Motor neuron (in vitro differentiated cells): ENCODE data around the gene KANK2. TPM values are rescaled to one million over a fixed set of nuclear protein-coding genes. Genes with fewer than 3 reads are reported as not detected.

Source experiments
- ATAC-seq, 8 experiments: fragments of 200-7000 bp; cut with Tn5 transposase; replicated peaks in 6 of 8; 2 replicates each; pipeline ENCODE4 v1.8.0; 2021; ENCODE audit warnings: mild to moderate bottlenecking in 8 of 8, moderate library complexity in 8 of 8
- H3K27ac ChIP-seq, 2 donors: fragments of 250-450 bp; sonication (Bioruptor Pico); 2 replicates each; pipeline ENCODE4 v1.9.0; 2021; ENCODE audit warnings: antibody characterized with exemption in 2 of 2, mild to moderate bottlenecking in 2 of 2, moderate library complexity in 1 of 2
- H3K4me1 ChIP-seq, 2 donors: fragments of 250-450 bp; sonication (Bioruptor Pico); replicated peaks in 1 of 2; 2 replicates each; pipeline ENCODE4 v1.6.1; 2021; ENCODE audit warnings: antibody characterized with exemption in 2 of 2, mild to moderate bottlenecking in 2 of 2, moderate library complexity in 1 of 2
- H3K4me3 ChIP-seq, 5 donors: fragments of 250-450 bp; sonication (Bioruptor Pico); 2 replicates each; pipeline ENCODE4 v1.9.0; 2021; ENCODE audit warnings: antibody characterized with exemption in 5 of 5, mild to moderate bottlenecking in 5 of 5, moderate library complexity in 4 of 5
- WGBS, 10 experiments: fragments of 450-650 bp; shearing (Covaris generic); methylation state at CpG; one replicate each; pipeline ENCODE4 v1.0.0; 2022; 5-methylcytosine and 5-hydroxymethylcytosine counted together
- in situ Hi-C, 9 experiments: fragments of 400-800 bp; cut with MboI; loops; one replicate each; pipeline ENCODE4 v1.15.0; 2021; ENCODE audit warnings: low sequenced_read_pairs in 9 of 9, low pct_unique_long_range_greater_than_20kb in 2 of 9; ENCODE audit not compliant: unreplicated experiment in 9 of 9
- total RNA-seq, 8 experiments: library from RNA; unstranded; fragments of 300-600 nt; gene quantifications; 2 replicates each; pipeline versions ENCODE4 v1.2.3 to v1.2.4, GENCODE V29; 2022

Gene KANK2
- total RNA-seq, 8 experiments from 2014 or later = 3.3 to 82.6 (median 30.3) TPM

DNA sequence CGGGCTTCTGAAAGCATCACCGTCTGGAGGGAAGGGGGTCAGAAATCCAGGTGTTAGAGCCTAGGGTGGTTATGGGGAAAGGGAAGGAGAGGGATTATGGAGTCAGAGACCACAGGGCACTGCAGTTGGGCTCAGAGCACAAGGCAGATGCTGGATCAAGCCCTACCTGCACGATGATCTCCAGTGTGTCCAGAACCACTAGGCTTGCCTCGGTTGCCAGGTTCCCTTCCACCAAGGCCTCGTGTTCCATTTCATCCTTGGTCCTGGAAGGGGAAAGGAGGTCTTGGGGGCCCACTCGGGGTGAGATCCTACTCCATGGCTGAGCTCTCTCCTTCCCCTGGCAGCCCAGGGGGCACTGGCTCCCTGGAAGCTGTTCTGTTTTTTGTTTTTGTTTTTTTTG lies 17.0 kb upstream of the KANK2 start:
- Histone ChIP-seq H3K27ac (no peak overlapping the region), H3K4me3 (no peak overlapping the region), H3K4me1 (no peaks in the 10 kb centered on the region)
- in situ Hi-C loops = no loop called here
- WGBS, 10 experiments = 96 to 100% (median 100%) methylated on average over 1 to 4 of the region's 6 CpGs; no CpG with 5 or more reads in 5 of the 10 experiments
- no peak for ATAC-seq

DNA sequence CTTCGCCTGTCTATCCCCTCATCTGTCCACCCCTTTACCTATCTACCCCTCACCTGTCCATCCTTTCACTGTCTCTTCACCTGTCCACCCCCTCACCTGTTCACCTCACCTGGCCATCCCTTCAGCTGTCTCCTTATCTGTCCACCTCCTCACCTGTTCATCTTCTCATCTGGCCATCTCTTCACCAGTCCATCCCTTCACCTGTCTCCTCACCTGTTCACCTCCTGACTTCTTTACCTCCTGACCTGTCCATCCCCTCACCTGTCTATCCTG lies 13.2 kb upstream of the KANK2 start:
- no peak for ATAC-seq
- Histone ChIP-seq H3K27ac (no peak overlapping the region), H3K4me1 (no peaks in the 10 kb centered on the region), H3K4me3 (no peak overlapping the region)
- WGBS, 10 experiments = 71 to 80% (median 80%) methylated on average over 1 of the region's 1 CpG; no CpG with 5 or more reads in 7 of the 10 experiments
- in situ Hi-C loops = no loop called here

DNA sequence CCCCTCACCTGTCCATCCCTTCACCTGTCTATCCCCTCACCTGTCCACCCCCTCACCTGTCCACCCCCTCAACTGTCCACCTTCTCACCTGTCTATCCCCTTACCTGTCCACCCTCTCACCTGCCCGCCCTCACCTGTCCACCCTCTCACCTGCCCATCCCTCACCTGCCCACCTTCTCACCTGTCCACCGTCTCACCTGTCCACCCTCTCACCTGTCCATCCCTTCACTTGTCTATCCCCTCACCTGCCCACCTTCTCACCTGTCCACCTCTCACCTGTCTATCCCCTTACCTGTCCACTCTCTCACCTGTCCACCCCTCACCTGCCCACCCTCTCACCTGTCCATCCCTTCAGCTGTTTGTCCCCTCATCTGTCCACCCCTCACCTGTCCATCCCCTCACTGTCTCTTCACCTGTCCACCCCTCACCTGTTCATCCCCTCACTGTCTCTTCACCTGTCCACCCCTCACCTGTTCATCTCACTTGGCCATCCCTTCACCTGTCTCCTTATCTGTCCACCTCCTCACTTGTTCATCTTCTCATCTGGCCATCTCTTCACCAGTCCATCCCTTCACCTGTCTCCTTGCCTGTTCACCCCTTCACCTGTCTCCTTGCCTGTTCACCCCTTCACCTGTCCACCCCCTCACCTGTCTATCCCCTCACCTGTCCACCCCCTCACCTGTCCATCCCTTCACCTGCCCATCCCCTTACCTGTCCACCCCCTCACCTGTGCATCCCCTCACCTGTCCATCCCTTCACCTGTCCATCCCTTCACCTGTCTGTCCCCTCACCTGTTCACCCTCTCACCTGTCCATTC lies 12.7 kb upstream of the KANK2 start:
- Histone ChIP-seq H3K27ac (no peak overlapping the region), H3K4me1 (no peaks in the 10 kb centered on the region), H3K4me3 (no peak overlapping the region)
- ATAC-seq = no peak
- in situ Hi-C loops = loop anchor here in 3 of 9 experiments (10.0 kb wide), 2 partner anchors 65 to 75 kb away; no protein-coding TSS in a partner anchor
- no CpG with 5 or more reads among the region's 2 CpGs for WGBS, 10 experiments

DNA sequence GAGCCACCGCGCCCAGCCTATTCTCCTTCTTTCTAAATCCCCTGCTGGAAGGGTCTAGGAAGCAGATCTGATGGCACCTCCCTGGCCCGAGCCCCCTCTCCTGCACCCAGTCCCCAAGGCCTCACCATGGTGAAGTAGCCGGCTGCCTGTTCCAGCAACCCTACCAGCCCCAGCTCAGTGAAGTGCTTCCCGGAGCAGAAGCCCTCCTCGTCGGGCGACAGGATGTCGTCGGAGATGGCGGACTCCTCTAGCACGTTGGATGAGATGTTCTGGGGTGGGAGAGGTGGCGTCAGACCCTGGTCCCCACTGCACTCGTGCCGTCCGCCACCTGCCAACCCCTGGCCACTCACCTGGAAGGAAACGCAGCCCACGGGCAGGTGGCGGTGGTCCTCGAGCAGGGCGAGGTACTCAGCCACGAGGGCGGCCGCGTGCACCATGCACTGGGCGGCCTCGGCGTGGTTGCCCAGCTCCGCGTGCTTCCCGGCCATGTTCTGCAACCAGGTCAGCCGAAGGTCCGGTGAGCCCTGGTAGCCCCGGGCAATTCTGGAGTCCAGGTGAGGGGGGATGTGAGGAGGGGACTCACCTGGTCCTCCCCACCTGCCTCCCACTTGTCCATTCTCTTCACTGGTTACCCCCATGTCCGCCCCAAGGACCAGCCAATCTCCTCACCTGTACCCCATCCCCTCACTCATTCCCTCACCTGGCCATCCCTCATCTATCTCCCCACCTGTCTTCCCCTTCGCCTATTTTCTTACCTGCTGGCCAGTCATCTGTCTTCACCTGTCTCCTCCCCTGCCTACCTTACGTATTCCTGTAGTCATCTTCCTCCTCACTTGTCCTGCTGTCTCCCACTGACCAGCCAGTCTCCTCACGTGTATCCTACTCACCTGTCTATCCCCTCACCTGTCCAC lies 11.5 kb upstream of the KANK2 start:
- Histone ChIP-seq H3K4me1 (no peaks in the 10 kb centered on the region), H3K4me3 (no peak overlapping the region), H3K27ac (no peak overlapping the region)
- 46 to 100% (median 80%) methylated on average over 1 to 8 of the region's 38 CpGs; no CpG with 5 or more reads in 4 of the 10 experiments for WGBS, 10 experiments
- peak in 7 of 8 experiments; percentile 8 to 64 (median 49) for ATAC-seq
- in situ Hi-C loops = loop anchor here in 3 of 9 experiments (10.0 kb wide), 2 partner anchors 64 to 74 kb away; no protein-coding TSS in a partner anchor

DNA sequence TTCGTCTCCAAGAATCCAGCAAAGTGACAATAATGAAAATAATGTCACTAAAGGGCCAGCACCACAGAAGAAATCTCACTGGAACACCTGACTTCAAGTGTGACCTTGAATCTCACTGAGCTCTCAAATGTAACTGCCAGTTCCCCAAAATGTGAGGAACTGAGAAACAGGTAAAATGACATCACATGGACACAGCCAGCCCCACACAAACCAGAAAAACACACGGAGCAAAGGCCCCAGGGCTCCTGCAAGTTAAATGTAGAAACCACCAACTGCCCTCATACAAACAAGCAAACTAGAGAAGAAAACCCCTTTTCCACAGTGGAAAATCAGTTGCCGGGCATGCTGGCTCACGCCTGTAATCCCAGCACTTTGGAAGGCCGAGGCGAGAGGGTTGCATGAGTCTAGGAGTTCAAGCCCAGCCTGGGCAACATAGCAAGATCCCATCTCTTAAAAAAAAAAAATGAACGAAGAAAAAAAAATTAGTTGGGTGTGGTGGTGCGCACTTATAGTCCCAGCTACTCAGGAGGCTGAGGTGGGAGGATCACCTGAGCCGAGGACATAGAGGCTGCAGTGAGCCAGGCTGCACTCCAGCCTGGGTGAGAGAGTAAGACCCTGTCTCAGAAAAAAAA lies 8.7 kb upstream of the KANK2 start:
- 62 to 100% (median 80%) methylated on average over 1 to 9 of the region's 9 CpGs; no CpG with 5 or more reads in 1 of the 10 experiments for WGBS, 10 experiments
- Histone ChIP-seq H3K4me1 (no peaks in the 10 kb centered on the region), H3K27ac (no peak overlapping the region), H3K4me3 (no peak overlapping the region)
- in situ Hi-C loops = loop anchor here in 3 of 9 experiments (10.0 kb wide), 2 partner anchors 61 to 71 kb away; no protein-coding TSS in a partner anchor
- no peak for ATAC-seq

DNA sequence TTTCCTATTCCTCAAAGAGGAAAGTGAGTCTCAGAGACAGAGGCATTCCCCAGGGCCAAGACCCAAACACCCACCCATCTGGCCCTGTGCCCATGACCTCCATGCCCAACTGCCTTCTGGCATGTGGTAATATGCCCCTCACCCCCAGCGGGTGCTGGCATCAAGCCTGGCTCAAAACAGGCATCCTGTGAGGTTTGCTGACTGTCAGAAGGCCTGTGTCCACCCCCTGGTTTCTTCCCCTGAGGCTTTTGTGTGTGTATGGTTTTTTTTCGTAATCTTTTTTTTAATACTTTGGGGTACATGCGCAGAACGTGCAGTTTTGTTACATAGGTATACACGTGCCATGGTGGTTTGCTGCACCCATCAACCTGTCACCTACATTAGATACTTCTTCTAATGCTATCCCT lies 7.6 kb upstream of the KANK2 start:
- 20 to 100% (median 80%) methylated on average over 1 to 4 of the region's 5 CpGs; no CpG with 5 or more reads in 3 of the 10 experiments for WGBS, 10 experiments
- Histone ChIP-seq H3K27ac (no peak overlapping the region), H3K4me1 (no peaks in the 10 kb centered on the region), H3K4me3 (no peak overlapping the region)
- in situ Hi-C loops = loop anchor here in 3 of 9 experiments (10.0 kb wide), 2 partner anchors 60 to 70 kb away; no protein-coding TSS in a partner anchor
- no peak for ATAC-seq

DNA sequence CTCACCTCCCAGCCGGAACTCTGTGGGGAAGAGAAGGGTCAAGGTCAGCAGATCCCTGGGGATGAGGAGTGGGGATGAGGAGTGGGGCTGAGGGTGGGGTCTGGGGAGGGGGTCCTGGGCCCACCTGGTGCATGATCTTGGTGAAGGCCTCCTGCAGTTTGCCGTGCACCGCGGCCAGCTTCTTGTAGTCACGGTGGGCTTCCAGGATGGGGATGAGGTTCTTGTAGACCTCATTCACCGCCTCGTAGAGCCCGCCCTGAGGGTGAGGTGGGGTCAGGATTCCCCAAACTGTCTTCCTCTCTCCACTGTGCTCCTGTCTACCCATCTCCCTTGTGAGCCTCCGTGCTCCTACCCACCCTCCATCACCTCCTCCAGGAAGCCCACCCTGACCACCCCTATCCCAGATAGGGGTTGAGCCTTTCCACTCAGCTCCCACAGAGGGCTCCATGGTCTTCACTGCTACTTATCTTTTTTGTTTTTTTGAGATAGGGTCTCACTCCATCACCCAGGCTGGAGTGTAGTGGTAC lies 6.8 kb upstream of the KANK2 start:
- WGBS, 10 experiments = no CpG with 5 or more reads among the region's 9 CpGs
- no peak for ATAC-seq
- Histone ChIP-seq H3K4me1 (no peaks in the 10 kb centered on the region), H3K4me3 (no peak overlapping the region), H3K27ac (no peak overlapping the region)
- in situ Hi-C loops = loop anchor here in 3 of 9 experiments (10.0 kb wide), 2 partner anchors 59 to 69 kb away; no protein-coding TSS in a partner anchor

DNA sequence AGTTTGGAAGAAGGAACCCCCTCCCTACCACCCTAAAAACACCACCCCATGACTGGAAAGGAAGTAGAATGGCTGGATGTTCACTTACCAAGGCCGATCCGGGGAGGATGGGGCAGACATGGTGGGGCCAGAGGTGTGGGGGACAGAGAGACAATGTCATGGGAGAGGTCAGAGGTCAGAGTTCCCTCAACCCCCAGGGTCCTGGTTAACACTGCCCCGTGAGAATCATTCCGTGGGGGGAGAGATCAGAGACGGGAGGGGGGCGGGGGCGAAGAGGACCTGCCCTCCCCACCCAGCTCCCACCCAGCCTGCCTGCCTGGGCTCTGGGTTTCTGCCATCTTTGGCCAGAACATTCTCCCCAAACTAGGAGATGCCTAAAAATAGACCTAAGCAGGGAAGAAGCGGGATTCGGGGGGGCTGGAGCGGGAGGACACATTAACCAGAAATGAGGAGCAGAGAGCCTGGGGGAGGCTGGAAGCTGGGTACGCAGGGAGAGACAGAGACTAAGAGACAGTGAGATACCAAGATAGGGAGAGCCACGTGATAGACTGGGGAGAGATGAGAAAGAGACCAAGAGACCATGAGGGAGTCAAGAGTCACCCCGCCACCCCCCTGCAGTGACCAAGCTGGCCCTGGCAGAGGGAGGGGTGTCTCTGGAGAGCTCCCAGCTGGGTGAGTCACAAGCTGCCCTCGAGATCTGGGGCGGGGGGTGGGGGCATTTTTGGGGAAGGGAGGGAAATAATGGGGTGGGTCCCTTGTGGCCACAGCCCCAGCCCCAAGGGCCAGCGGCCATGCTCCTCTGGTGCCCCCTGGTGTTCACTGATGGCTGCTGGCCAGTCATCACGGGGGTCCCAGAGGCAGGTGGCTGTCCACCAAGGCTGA lies 6.1 kb upstream of the KANK2 start:
- 80% methylated on average over 1 of the region's 17 CpGs; no CpG with 5 or more reads in 9 of the 10 experiments for WGBS, 10 experiments
- H3K4me3 ChIP-seq = no peak overlapping the region

DNA sequence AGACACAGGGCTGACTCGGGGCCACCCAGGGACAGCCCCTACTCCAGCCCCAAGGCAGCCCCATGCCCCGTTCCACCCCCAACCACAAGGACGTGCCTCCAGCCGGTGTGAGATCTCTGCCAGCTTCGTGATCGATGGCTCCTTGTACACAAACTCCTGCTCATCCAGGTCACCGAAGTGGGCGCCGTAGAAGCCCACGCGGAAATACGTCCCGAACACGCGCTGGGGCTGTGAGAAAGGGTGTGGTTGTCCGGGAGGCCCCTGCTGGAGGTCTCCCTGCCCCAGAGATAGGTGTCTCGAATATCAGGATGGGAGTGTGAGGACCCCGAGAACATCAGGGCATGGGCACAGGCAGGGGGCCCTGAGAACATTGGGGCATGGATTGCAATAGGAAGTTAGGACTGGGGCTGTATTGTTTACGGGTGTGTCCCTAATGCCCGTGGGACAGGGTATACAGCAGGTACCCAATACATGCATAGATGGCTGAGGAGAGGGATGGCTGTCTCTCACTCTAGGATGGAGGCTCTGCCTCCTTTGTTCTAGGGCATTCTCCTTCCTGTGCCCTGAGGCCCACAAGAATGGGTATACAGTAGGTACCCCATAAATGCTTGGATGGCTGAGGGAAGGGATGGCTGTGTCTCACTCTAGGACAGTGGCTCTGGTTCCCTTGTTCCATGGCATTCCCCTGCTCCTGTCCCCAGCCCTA lies 5.3 kb upstream of the KANK2 start:
- 89 to 100% methylated on average over 3 to 4 of the region's 20 CpGs; no CpG with 5 or more reads in 8 of the 10 experiments for WGBS, 10 experiments
- in situ Hi-C loops = loop anchor here in 3 of 9 experiments (10.0 kb wide), 2 partner anchors 58 to 68 kb away; no protein-coding TSS in a partner anchor
- no peak overlapping the region for H3K27ac ChIP-seq
- ATAC-seq = no peak
- peaks cover 0 to 6% of the 10 kb centered on the region in 2 donors for H3K4me1 ChIP-seq
- H3K4me3 ChIP-seq = no peak overlapping the region

More for the DNA sequence above, 6.1 kb upstream of the KANK2 start:
- in situ Hi-C loops = loop anchor here in 3 of 9 experiments (10.0 kb wide), 2 partner anchors 59 to 69 kb away; no protein-coding TSS in a partner anchor
- peak; percentile 51 to 87 (median 66) for ATAC-seq
- no peak overlapping the region for H3K27ac ChIP-seq
- peaks cover 0 to 6% of the 10 kb centered on the region in 2 donors for H3K4me1 ChIP-seq

DNA sequence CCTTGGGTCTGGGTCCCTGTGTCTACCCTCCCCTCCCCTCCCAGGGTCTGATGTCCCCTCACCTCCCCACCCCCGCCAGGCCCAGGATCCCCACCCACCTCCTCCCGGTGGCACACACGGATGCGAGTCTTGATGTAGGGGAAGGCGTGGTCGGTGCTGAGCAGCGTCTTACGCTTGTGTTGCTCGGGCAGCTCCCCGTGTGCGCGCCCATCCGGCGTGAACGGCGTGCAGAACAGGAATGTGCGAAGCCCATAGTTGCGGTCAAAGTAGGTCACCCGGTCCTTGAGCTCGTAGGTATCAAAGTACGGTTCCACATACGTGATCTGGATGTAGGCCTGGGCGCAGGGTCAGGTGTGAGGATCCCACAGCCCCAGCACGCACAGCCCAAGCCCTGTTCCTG lies 4.4 kb upstream of the KANK2 start:
- peaks cover 0 to 6% of the 10 kb centered on the region in 2 donors for H3K4me1 ChIP-seq
- no peak overlapping the region for H3K27ac ChIP-seq
- no peak for ATAC-seq
- in situ Hi-C loops = loop anchor here in 3 of 9 experiments (10.0 kb wide), 2 partner anchors 57 to 67 kb away; no protein-coding TSS in a partner anchor
- WGBS, 10 experiments = 92 to 100% (median 96%) methylated on average over 4 to 6 of the region's 24 CpGs; no CpG with 5 or more reads in 7 of the 10 experiments
- H3K4me3 ChIP-seq = no peak overlapping the region

DNA sequence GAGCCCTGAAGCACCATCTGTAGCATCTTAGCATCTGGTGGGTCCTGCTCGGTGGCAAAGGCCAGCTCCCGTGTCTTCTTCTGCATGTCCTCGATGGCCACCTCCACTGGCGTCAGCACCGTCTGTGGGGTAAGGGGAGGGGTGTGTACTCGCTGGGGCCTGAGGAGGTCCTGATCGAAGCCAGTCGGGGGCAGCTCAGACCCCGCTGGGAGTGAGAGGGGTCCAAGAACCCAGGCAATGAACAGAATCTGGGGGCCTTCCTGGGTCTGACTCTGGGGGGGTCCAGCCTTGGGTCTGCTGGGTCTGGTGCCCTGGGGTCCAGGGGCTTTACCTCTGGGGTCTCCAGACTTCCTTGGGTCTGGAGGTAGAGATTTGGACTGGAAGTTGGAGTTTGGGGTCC lies 3.6 kb upstream of the KANK2 start:
- Histone ChIP-seq H3K4me3 (no peak overlapping the region), H3K4me1 (peaks cover 0 to 6% of the 10 kb centered on the region in 2 donors), H3K27ac (no peak overlapping the region)
- ATAC-seq = no peak
- in situ Hi-C loops = loop anchor here in 3 of 9 experiments (10.0 kb wide), 2 partner anchors 56 to 66 kb away; no protein-coding TSS in a partner anchor
- 100% methylated on average over 1 to 2 of the region's 9 CpGs; no CpG with 5 or more reads in 8 of the 10 experiments for WGBS, 10 experiments
